Effector memory CD8-positive, alpha-beta T cell (primary cell): ENCODE measurements around the gene USP20.
A peak's percentile ranks its signal among the peaks of the same experiment; 100 is the strongest.

ENCODE experiments used
- ATAC-seq: fragments of 150-1000 bp; cut with Tn5 transposase; replicated peaks from 2 replicates; pipeline ENCODE4 v1.10.0; 2021; ENCODE audit warnings: mild to moderate bottlenecking, moderate library complexity
- DNase-seq, 3 experiments: peaks; one replicate each; pipeline ENCODE4 v3.0.0; 2021
- H3K27ac Mint-ChIP-seq, 2 donors: one replicate each; pipeline ENCODE4 v1.8.0; 2022; ENCODE audit warnings: mild to moderate bottlenecking in 2 of 2, mixed read lengths in 2 of 2, moderate library complexity in 2 of 2
- H3K27me3 Mint-ChIP-seq, 2 donors: one replicate each; pipeline ENCODE4 v1.8.0; 2022; ENCODE audit warnings: mixed read lengths in 2 of 2
- H3K36me3 Mint-ChIP-seq: one replicate; pipeline ENCODE4 v1.8.0; 2022; ENCODE audit warnings: mild to moderate bottlenecking, moderate library complexity, mixed read lengths; ENCODE audit not compliant: insufficient read depth
- H3K4me1 Mint-ChIP-seq, 2 donors: one replicate each; pipeline ENCODE4 v1.8.0; 2022; ENCODE audit warnings: low read depth in 2 of 2, mixed read lengths in 2 of 2
- H3K4me3 Mint-ChIP-seq, 2 donors: one replicate each; pipeline ENCODE4 v1.8.0; 2022; ENCODE audit warnings: mild to moderate bottlenecking in 2 of 2, mixed read lengths in 2 of 2, moderate library complexity in 2 of 2
- H3K9me3 Mint-ChIP-seq, 2 donors: one replicate each; pipeline ENCODE4 v1.8.0; 2022; ENCODE audit warnings: mixed read lengths in 2 of 2

Gene USP20

DNA sequence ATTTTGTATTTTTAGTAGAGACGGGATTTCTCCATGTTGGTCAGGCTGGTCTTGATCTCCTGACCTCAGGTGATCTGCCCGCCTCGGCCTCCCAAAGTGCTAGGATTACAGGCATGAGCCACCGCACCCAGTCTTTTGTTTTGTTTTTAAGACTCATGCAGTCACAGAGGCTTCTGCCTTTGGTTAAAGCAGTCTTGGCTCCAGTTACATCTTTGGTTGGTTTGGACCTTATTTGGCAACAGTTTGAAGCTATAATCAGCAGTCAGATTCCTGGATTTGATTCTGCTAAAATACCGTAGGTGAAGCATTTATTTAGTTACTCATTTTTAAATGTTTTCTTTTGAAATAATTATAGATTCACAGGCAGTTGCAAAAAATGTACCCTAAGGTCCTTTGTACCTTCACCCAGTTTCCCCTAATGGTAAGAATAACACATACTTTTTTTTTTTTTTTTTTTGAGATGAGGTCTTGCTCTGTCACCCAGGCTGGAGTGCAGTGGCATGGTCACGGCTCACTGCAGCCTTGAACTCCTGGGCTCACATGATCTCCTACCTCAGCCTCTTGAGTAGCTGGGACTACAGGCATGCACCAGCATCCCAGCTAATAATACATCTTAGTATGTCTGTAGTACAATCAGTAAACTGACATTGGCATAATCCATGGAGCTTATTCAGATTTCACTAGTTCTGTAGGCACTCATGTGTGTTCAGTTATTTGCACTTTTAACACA is 15.7 kb downstream of the USP20 start:
- peaks cover 57% of the 10 kb centered on the region for H3K36me3 Mint-ChIP-seq
- H3K4me1 Mint-ChIP-seq: peaks cover 24 to 31% of the 10 kb centered on the region in 2 donors
- H3K4me3 Mint-ChIP-seq: no peak overlapping the region
- no peaks in the 10 kb centered on the region for H3K9me3 Mint-ChIP-seq
- no peak overlapping the region for H3K27ac Mint-ChIP-seq
- ATAC-seq (no peak), DNase-seq (no peak)
- no peaks in the 10 kb centered on the region for H3K27me3 Mint-ChIP-seq

DNA sequence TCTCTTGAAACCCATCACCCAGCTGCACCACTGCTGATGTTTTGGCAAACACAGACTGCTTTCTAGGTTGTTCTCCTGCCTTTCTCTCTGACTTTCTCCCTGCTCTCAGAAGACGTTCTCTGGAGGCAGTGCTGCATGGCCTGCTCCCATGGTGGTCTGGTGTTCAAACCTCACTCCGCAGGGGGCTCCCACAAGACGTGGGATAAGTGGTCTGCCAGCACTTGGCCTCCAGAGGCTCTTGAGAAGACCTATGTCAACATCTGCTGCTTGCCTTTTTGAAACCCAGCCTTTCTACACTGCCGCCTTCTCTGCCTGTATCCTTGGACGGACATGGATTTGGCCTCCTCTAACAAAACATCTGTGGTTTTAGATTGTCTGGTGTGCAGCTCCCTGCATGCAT is 16.6 kb downstream of the USP20 start:
- H3K4me3 Mint-ChIP-seq: no peak overlapping the region

GRCh38 chr9:129852579-129852978 is 17.3 kb downstream of the USP20 start:
- H3K4me1 Mint-ChIP-seq: peaks cover 24 to 36% of the 10 kb centered on the region in 2 donors
- H3K27me3 Mint-ChIP-seq: no peaks in the 10 kb centered on the region
- ATAC-seq: no peak
- no peak overlapping the region for H3K4me3 Mint-ChIP-seq
- H3K9me3 Mint-ChIP-seq: no peaks in the 10 kb centered on the region
- no peak overlapping the region for H3K27ac Mint-ChIP-seq
- peaks cover 62% of the 10 kb centered on the region for H3K36me3 Mint-ChIP-seq
- no peak for DNase-seq

More for the DNA sequence above, 16.6 kb downstream of the USP20 start:
- Mint-ChIP-seq H3K9me3 (no peaks in the 10 kb centered on the region), H3K27me3 (no peaks in the 10 kb centered on the region), H3K27ac (peak overlapping the region in 1 of 2 donors; percentile 11), H3K4me1 (peaks cover 24 to 31% of the 10 kb centered on the region in 2 donors), H3K36me3 (peaks cover 61% of the 10 kb centered on the region)
- ATAC-seq (no peak), DNase-seq (no peak)

GRCh38 chr9:129853614-129854013 is 18.4 kb downstream of the USP20 start:
- Mint-ChIP-seq H3K9me3 (no peaks in the 10 kb centered on the region), H3K4me1 (peaks cover 24 to 35% of the 10 kb centered on the region in 2 donors), H3K4me3 (peak overlapping the region; percentile 53 to 70), H3K27me3 (no peaks in the 10 kb centered on the region), H3K27ac (no peak overlapping the region), H3K36me3 (peaks cover 63% of the 10 kb centered on the region)
- no peak for ATAC-seq
- no peak for DNase-seq

GRCh38 chr9:129854588-129855110 is 19.4 kb downstream of the USP20 start:
- H3K4me3 Mint-ChIP-seq: peak overlapping the region; percentile 53 to 70
- peaks cover 64% of the 10 kb centered on the region for H3K36me3 Mint-ChIP-seq
- no peaks in the 10 kb centered on the region for H3K9me3 Mint-ChIP-seq
- peaks cover 24 to 33% of the 10 kb centered on the region in 2 donors for H3K4me1 Mint-ChIP-seq
- DNase-seq (no peak), ATAC-seq (peak; percentile 87)
- H3K27ac Mint-ChIP-seq: peak overlapping the region; percentile 70 to 81
- no peaks in the 10 kb centered on the region for H3K27me3 Mint-ChIP-seq

DNA sequence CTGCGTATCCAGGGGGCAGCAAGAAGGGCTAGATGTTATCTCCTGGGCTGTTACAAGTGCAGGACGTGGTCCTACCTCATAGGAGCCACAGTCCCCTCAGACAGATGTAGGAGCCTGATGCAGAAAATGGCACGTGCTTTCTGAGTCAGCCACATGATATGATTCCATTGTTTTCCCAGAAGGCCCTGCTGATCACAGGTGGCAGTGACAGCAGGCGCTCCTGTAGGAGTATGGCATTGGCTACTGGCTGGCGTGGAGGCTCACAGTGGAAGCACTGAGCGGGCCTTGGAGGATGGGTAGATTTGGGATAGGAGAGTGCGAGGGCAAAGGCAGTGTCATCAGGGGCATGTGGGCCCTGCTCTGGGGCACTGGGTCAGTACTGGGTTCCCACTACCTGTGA is 21.9 kb downstream of the USP20 start:
- no peak overlapping the region for H3K27ac Mint-ChIP-seq
- no peak overlapping the region for H3K4me3 Mint-ChIP-seq
- peaks cover 31 to 42% of the 10 kb centered on the region in 2 donors for H3K4me1 Mint-ChIP-seq
- peaks cover 43% of the 10 kb centered on the region for H3K36me3 Mint-ChIP-seq
- H3K9me3 Mint-ChIP-seq: no peaks in the 10 kb centered on the region
- ATAC-seq: no peak
- DNase-seq: no peak
- no peaks in the 10 kb centered on the region for H3K27me3 Mint-ChIP-seq

DNA sequence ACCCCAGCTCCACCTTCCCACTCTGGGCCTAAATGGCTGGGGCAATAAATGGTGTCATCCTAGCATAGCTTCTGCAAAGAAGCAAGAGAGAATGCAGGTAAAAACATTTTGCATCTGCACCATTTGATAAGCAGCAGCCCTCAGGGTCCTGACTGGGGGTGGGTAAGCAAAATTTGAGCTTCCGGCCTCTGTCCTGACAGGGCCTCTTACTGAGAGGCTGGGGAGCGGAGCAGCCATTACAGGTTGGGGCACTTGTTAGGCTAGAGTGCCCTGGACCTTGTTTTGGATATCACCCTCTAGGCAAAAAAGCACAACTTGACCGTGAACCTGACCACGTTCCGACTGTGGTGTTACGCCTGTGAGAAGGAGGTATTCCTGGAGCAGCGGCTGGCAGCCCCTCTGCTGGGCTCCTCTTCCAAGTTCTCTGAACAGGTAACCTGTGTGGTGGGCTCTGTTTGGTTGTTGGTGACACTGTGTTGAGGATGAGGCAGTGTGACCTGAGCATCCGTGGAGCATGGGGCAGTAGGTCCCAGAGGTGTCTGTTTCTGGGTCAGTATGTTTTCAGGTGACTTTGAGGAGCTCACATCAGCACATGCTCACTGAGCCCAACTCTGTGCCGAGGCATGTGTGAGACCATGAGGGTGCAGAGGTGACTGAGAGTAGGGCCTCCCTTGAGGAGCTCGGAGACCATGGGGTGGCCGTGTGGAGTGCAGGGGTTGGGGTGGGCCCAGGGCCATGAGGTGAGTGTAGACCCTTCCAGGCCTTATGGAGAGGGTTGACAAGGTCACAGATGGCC is 23.1 kb downstream of the USP20 start:
- Mint-ChIP-seq H3K4me3 (no peak overlapping the region), H3K27me3 (no peaks in the 10 kb centered on the region), H3K36me3 (peaks cover 41% of the 10 kb centered on the region), H3K4me1 (peaks cover 36 to 47% of the 10 kb centered on the region in 2 donors), H3K9me3 (no peaks in the 10 kb centered on the region), H3K27ac (peak overlapping the region in 1 of 2 donors; percentile 32)
- no peak for ATAC-seq
- no peak for DNase-seq

- peak overlapping the region in 1 of 2 donors; percentile 59 for H3K27ac Mint-ChIP-seq
- no peak for ATAC-seq
- peaks cover 33 to 42% of the 10 kb centered on the region in 2 donors for H3K4me1 Mint-ChIP-seq
- peaks cover 45% of the 10 kb centered on the region for H3K36me3 Mint-ChIP-seq
- no peak overlapping the region for H3K4me3 Mint-ChIP-seq
- H3K27me3 Mint-ChIP-seq: no peaks in the 10 kb centered on the region
- no peak for DNase-seq
- H3K9me3 Mint-ChIP-seq: no peaks in the 10 kb centered on the region
Observed at GRCh38 chr9:129860653-129861446, 25.6 kb downstream of the USP20 start.

GRCh38 chr9:129861447-129861827 is 26.2 kb downstream of the USP20 start:
- Mint-ChIP-seq H3K4me3 (peak overlapping the region; percentile 38 to 78), H3K9me3 (no peaks in the 10 kb centered on the region), H3K27ac (peak overlapping the region; percentile 16 to 59), H3K4me1 (peaks cover 37 to 47% of the 10 kb centered on the region in 2 donors), H3K27me3 (no peaks in the 10 kb centered on the region), H3K36me3 (peaks cover 47% of the 10 kb centered on the region)
- DNase-seq (no peak), ATAC-seq (no peak)

- peak; percentile 66 to 71 (median 69) for DNase-seq
- H3K27ac Mint-ChIP-seq: peak overlapping the region; percentile 84 to 89
- H3K36me3 Mint-ChIP-seq: peaks cover 51% of the 10 kb centered on the region
- no peaks in the 10 kb centered on the region for H3K27me3 Mint-ChIP-seq
- ATAC-seq: peak; percentile 95
- peak overlapping the region; percentile 69 to 78 for H3K4me3 Mint-ChIP-seq
- peaks cover 53 to 57% of the 10 kb centered on the region in 2 donors for H3K4me1 Mint-ChIP-seq
- no peaks in the 10 kb centered on the region for H3K9me3 Mint-ChIP-seq
Observed at GRCh38 chr9:129863059-129863690, 27.9 kb downstream of the USP20 start.

GRCh38 chr9:129864991-129865647 is 29.9 kb downstream of the USP20 start:
- no peak for ATAC-seq
- peaks cover 56% of the 10 kb centered on the region for H3K36me3 Mint-ChIP-seq
- peak overlapping the region in 1 of 2 donors; percentile 29 for H3K4me3 Mint-ChIP-seq

GRCh38 chr9:129865668-129866320 is 30.5 kb downstream of the USP20 start:
- H3K4me3 Mint-ChIP-seq: peak overlapping the region; percentile 20 to 31
- no peak for ATAC-seq
- H3K27me3 Mint-ChIP-seq: no peaks in the 10 kb centered on the region
- H3K36me3 Mint-ChIP-seq: peaks cover 60% of the 10 kb centered on the region
- peak overlapping the region; percentile 93 to 97 for H3K27ac Mint-ChIP-seq
- no peaks in the 10 kb centered on the region for H3K9me3 Mint-ChIP-seq
- H3K4me1 Mint-ChIP-seq: peaks cover 67 to 78% of the 10 kb centered on the region in 2 donors
- no peak for DNase-seq

More at GRCh38 chr9:129864991-129865647, 29.9 kb downstream of the USP20 start:
- no peaks in the 10 kb centered on the region for H3K27me3 Mint-ChIP-seq
- peaks cover 67 to 72% of the 10 kb centered on the region in 2 donors for H3K4me1 Mint-ChIP-seq
- DNase-seq: no peak
- no peaks in the 10 kb centered on the region for H3K9me3 Mint-ChIP-seq
- H3K27ac Mint-ChIP-seq: peak overlapping the region; percentile 68 to 75
